ENCODE measurements around the gene HOTAIR. TPM values are rescaled to one million over a fixed set of nuclear protein-coding genes. Genes with fewer than 3 reads are reported as not detected.

Gene HOTAIR
- total RNA-seq, 1 experiment from 2014 or later = not detected

GRCh38 chr12:54020591-54021405, 46.0 kb upstream of the HOTAIR start:
- no peak for DNase-seq

More at GRCh38 chr12:54020591-54021405, 46.0 kb upstream of the HOTAIR start:
- Histone ChIP-seq H3K18ac (ENCODE audit: insufficient read length, low read depth, low read length) (no peak overlapping the region), H3K27ac (ENCODE audit: insufficient read length, low read depth, low read length) (no peak overlapping the region), H3K9me3 (ENCODE audit: control insufficient read depth, low read depth, low read length) (no peaks in the 10 kb centered on the region), H3K79me2 (ENCODE audit: insufficient read depth, low read length) (no peaks in the 10 kb centered on the region), H2BK12ac (ENCODE audit: insufficient read length, low read depth, low read length) (no peak overlapping the region), H2AFZ (ENCODE audit: low read length) (no peak overlapping the region), H2BK120ac (ENCODE audit: low read depth, low read length, poor library complexity, severe bottlenecking) (no peak overlapping the region), H3K79me1 (ENCODE audit: insufficient read depth, low read depth, low read length, poor library complexity, severe bottlenecking) (no peaks in the 10 kb centered on the region), H4K5ac (ENCODE audit: insufficient read length, low read depth, low read length) (no peak overlapping the region), H3K4me1 (ENCODE audit: insufficient read depth, low read length) (no peaks in the 10 kb centered on the region), H3K4ac (ENCODE audit: low read depth, low read length) (no peak overlapping the region), H3K14ac (ENCODE audit: insufficient read depth, low read length) (no peak overlapping the region), H2BK15ac (ENCODE audit: low read depth, low read length) (no peak overlapping the region; the same call in 1 of the 2 replicates), H3K27me3 (ENCODE audit: insufficient read depth, low read length) (peaks cover 94% of the 10 kb centered on the region), H3T11ph (ENCODE audit: low read length) (no peak overlapping the region), H2BK20ac (ENCODE audit: low read depth, low read length, poor library complexity, severe bottlenecking) (no peak overlapping the region), H2BK5ac (ENCODE audit: insufficient read length, low read length) (no peak overlapping the region), H3K56ac (ENCODE audit: insufficient read length, low read depth, low read length) (no peak overlapping the region), H4K8ac (replicated peaks; ENCODE audit: insufficient read length, low read depth, low read length) (no peak overlapping the region), H2AK5ac (ENCODE audit: insufficient read length, low read length) (no peak overlapping the region), H3K23ac (ENCODE audit: insufficient read length, low read depth, low read length) (no peak overlapping the region), H3K4me2 (ENCODE audit: insufficient read depth, insufficient read length, low read length) (no peak overlapping the region), H4K91ac (ENCODE audit: insufficient read length, low read depth, low read length) (no peak overlapping the region), H3K9ac (ENCODE audit: extremely low read depth, insufficient read length, low read length) (no peak overlapping the region), H3K23me2 (ENCODE audit: insufficient read length, low read depth, low read length, poor library complexity, severe bottlenecking) (peaks cover 10% of the 10 kb centered on the region), H4K20me1 (ENCODE audit: control insufficient read depth, insufficient read depth, insufficient read length) (no peaks in the 10 kb centered on the region)
- H3K36me3 Mint-ChIP-seq (ENCODE audit: insufficient read depth in 1 of 3, low read depth in 3 of 3) = no peaks in the 10 kb centered on the region
- WGBS (ENCODE audit: extremely low coverage, insufficient read length, low lambda C conversion rate) = no CpG with 5 or more reads among the region's 23 CpGs
- H3K27ac Mint-ChIP-seq = no peak overlapping the region; a peak in 1 of 7 replicates
- H3K9me3 Mint-ChIP-seq = peaks cover 0 to 2% of the 10 kb centered on the region in 2 experiments; a peak in 2 of 5 replicates
- H3K4me3 Mint-ChIP-seq = peak overlapping the region in 1 of 2 experiments; percentile 50; a peak in 2 of 5 replicates
- H3K27me3 Mint-ChIP-seq (ENCODE audit: low read depth) = peaks cover 100% of the 10 kb centered on the region
- TF ChIP-seq, protein P1, sequence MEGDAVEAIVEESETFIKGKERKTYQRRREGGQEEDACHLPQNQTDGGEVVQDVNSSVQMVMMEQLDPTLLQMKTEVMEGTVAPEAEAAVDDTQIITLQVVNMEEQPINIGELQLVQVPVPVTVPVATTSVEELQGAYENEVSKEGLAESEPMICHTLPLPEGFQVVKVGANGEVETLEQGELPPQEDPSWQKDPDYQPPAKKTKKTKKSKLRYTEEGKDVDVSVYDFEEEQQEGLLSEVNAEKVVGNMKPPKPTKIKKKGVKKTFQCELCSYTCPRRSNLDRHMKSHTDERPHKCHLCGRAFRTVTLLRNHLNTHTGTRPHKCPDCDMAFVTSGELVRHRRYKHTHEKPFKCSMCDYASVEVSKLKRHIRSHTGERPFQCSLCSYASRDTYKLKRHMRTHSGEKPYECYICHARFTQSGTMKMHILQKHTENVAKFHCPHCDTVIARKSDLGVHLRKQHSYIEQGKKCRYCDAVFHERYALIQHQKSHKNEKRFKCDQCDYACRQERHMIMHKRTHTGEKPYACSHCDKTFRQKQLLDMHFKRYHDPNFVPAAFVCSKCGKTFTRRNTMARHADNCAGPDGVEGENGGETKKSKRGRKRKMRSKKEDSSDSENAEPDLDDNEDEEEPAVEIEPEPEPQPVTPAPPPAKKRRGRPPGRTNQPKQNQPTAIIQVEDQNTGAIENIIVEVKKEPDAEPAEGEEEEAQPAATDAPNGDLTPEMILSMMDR (conservative IDR thresholded peaks at IDR 0.05) = no peak
- H3K4me1 Mint-ChIP-seq = peaks cover 13 to 30% of the 10 kb centered on the region in 2 experiments
